Testis (tissue), 3 donors: ENCODE data around the gene ESRP2. TPM values are rescaled to one million over a fixed set of nuclear protein-coding genes. Genes with fewer than 3 reads are reported as not detected.

Source experiments
- DNase-seq: peaks from one replicate; pipeline ENCODE4 v3.0.0-alpha.2; 2019
- H3K27ac ChIP-seq, 2 donors: fragments of 200-600 bp; sonication (generic); one replicate each; pipeline ENCODE4 v1.5.1; 2019
- H3K27me3 ChIP-seq: fragments of 200-600 bp; sonication (generic); one replicate; pipeline ENCODE4 v1.5.1; 2019
- H3K36me3 ChIP-seq: fragments of 200-600 bp; sonication (generic); one replicate; pipeline ENCODE4 v1.5.1; 2017; ENCODE audit warnings: low read depth; ENCODE audit errors: missing control alignments
- H3K4me1 ChIP-seq: fragments of 200-600 bp; sonication (generic); one replicate; pipeline ENCODE4 v1.5.1; 2019
- H3K4me3 ChIP-seq, 2 donors: fragments of 200-600 bp; sonication (generic); one replicate each; pipeline ENCODE4 v1.5.1; 2017 to 2019
- H3K9me3 ChIP-seq: fragments of 200-600 bp; sonication (generic); one replicate; pipeline ENCODE4 v1.5.1; 2017
- POLR2A ChIP-seq: fragments of 450-650 bp; IDR thresholded peaks from one replicate; pipeline ENCODE4 v1.6.1; 2017; ENCODE audit warnings: antibody characterized with exemption, mild to moderate bottlenecking, moderate library complexity
- WGBS, 2 donors: methylation state at CpG; one replicate each; pipeline ENCODE4 v1.1.5; 2018; 5-methylcytosine and 5-hydroxymethylcytosine counted together
- intact Hi-C: fragments of 100-400 bp; cut with DNase I; formaldehyde crosslinking; loops from one replicate; pipeline ENCODE4 v1.15.1; 2023; ENCODE audit warnings: low total_unique reads
- polyA plus RNA-seq: library from polyadenylated mRNA; stranded (reverse); fragments of 350-450 nt; fragmentation: Illumina TruSeq; extraction: RNeasy Lipid Tissue Mini Kit (QIAGEN cat#74804); gene quantifications from one replicate; pipeline ENCODE4 v1.2.3, GENCODE V29; 2014; ENCODE audit warnings: low read depth, low replicate concordance; ENCODE audit not compliant: insufficient read depth
- total RNA-seq, 2 donors: library from RNA; depleted of rRNA; stranded (reverse); fragments of >200 nt; gene quantifications; one replicate each; pipeline ENCODE4 v1.2.3, GENCODE V29; 2016
- TF ChIP-seq, protein P1 (sequence below), 3 experiments: fragments of 450-650 bp in 2 of 3; fragments of 200-600 bp in 1 of 3; sonication (generic) in 1 of 3; IDR thresholded peaks; one replicate each; pipeline ENCODE4 v1.5.1; 2016 to 2019; ENCODE audit warnings: antibody characterized with exemption in 3 of 3, mild to moderate bottlenecking in 2 of 3, moderate library complexity in 1 of 3

ESRP2 gene
- total and polyA plus RNA-seq, 3 donors from 2014 or later: 12.8 to 30.6 (median 14.6) TPM

GRCh38 chr16:68250951-68251350 lies 15.0 kb upstream of the ESRP2 start:
- intact Hi-C loops: no loop called here
- TF ChIP-seq, protein P1, sequence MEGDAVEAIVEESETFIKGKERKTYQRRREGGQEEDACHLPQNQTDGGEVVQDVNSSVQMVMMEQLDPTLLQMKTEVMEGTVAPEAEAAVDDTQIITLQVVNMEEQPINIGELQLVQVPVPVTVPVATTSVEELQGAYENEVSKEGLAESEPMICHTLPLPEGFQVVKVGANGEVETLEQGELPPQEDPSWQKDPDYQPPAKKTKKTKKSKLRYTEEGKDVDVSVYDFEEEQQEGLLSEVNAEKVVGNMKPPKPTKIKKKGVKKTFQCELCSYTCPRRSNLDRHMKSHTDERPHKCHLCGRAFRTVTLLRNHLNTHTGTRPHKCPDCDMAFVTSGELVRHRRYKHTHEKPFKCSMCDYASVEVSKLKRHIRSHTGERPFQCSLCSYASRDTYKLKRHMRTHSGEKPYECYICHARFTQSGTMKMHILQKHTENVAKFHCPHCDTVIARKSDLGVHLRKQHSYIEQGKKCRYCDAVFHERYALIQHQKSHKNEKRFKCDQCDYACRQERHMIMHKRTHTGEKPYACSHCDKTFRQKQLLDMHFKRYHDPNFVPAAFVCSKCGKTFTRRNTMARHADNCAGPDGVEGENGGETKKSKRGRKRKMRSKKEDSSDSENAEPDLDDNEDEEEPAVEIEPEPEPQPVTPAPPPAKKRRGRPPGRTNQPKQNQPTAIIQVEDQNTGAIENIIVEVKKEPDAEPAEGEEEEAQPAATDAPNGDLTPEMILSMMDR (IDR thresholded peaks at IDR 0.05): no peak
- TF ChIP-seq POLR2A: no peak
- no peaks in the 10 kb centered on the region for H3K27me3 ChIP-seq
- no peaks in the 10 kb centered on the region for H3K36me3 ChIP-seq
- WGBS, 2 donors: 84 to 92% methylated on average over 6 of the region's 6 CpGs
- no peak overlapping the region for H3K27ac ChIP-seq
- no peak overlapping the region for H3K4me3 ChIP-seq
- peaks cover 5% of the 10 kb centered on the region for H3K4me1 ChIP-seq
- H3K9me3 ChIP-seq: no peaks in the 10 kb centered on the region
- no peak for DNase-seq

GRCh38 chr16:68249371-68249770 lies 13.4 kb upstream of the ESRP2 start:
- Histone ChIP-seq H3K36me3 (no peaks in the 10 kb centered on the region), H3K9me3 (no peaks in the 10 kb centered on the region), H3K27ac (no peak overlapping the region), H3K4me1 (peaks cover 13% of the 10 kb centered on the region), H3K4me3 (no peak overlapping the region), H3K27me3 (no peaks in the 10 kb centered on the region)
- intact Hi-C loops: no loop called here
- no peak for DNase-seq
- TF ChIP-seq, protein P1 (IDR thresholded peaks at IDR 0.05): no peak
- TF ChIP-seq POLR2A: no peak
- 83 to 95% methylated on average over 4 of the region's 4 CpGs for WGBS, 2 donors

- peaks cover 15% of the 10 kb centered on the region for H3K4me1 ChIP-seq
- no peak overlapping the region for H3K27ac ChIP-seq
- H3K27me3 ChIP-seq: no peaks in the 10 kb centered on the region
- TF ChIP-seq POLR2A: no peak
- TF ChIP-seq, protein P1 (IDR thresholded peaks at IDR 0.05): no peak
- 90 to 96% methylated on average over 4 of the region's 4 CpGs for WGBS, 2 donors
- no peak for DNase-seq
- intact Hi-C loops: no loop called here
- H3K9me3 ChIP-seq: no peaks in the 10 kb centered on the region
- no peak overlapping the region for H3K4me3 ChIP-seq
- H3K36me3 ChIP-seq: no peaks in the 10 kb centered on the region
Measured at GRCh38 chr16:68247932-68248331, 12.0 kb upstream of the ESRP2 start.

GRCh38 chr16:68247400-68247799 lies 11.5 kb upstream of the ESRP2 start:
- intact Hi-C loops: no loop called here
- TF ChIP-seq, protein P1 (IDR thresholded peaks at IDR 0.05): no peak
- TF ChIP-seq POLR2A: no peak
- Histone ChIP-seq H3K9me3 (no peaks in the 10 kb centered on the region), H3K27ac (no peak overlapping the region), H3K4me1 (peaks cover 15% of the 10 kb centered on the region), H3K4me3 (no peak overlapping the region), H3K36me3 (no peaks in the 10 kb centered on the region), H3K27me3 (no peaks in the 10 kb centered on the region)
- DNase-seq: no peak
- WGBS, 2 donors: 86 to 90% methylated on average over 3 to 4 of the region's 4 CpGs

GRCh38 chr16:68246666-68247065 lies 10.7 kb upstream of the ESRP2 start:
- DNase-seq: no peak
- Histone ChIP-seq H3K4me1 (peaks cover 15% of the 10 kb centered on the region), H3K27me3 (no peaks in the 10 kb centered on the region), H3K27ac (no peak overlapping the region), H3K9me3 (no peaks in the 10 kb centered on the region), H3K4me3 (no peak overlapping the region), H3K36me3 (no peaks in the 10 kb centered on the region)
- WGBS, 2 donors: 85 to 89% methylated on average over 5 of the region's 5 CpGs
- TF ChIP-seq POLR2A: no peak
- TF ChIP-seq, protein P1 (IDR thresholded peaks at IDR 0.05): no peak
- intact Hi-C loops: no loop called here
